ENCODE data around the gene CEP152. TPM values are rescaled to one million over a fixed set of nuclear protein-coding genes. Genes with fewer than 3 reads are reported as not detected.

CEP152 gene
- total RNA-seq, 1 donor from 2014 or later = 15.4 TPM

DNA sequence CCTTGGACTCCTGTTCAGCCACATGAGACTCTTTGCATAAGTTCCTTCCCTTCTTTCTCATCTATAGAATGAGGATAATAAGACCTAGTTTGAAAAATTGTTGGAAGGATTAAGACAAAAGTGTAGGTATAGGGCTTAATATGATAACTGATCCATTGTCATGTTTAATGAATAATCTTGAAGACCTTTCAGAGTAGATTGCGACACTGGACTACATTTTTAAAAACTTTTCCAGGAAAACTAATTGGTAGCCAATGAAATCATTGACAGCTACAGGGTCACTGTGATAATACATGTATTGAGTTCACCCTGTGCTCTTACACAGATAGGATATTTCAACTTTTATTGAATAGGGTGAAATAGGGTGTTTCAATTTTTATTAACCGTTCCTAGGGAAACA lies 86.9 kb downstream of the CEP152 start:
- DNase-seq (no peak), ATAC-seq (ENCODE audit: low read depth) (no peak)
- POLR2A ChIA-PET = no interaction called here
- intact Hi-C loops (cut with micrococcal nuclease) = no loop called here
- no peak for TF ChIP-seq CTCF (IDR thresholded peaks at IDR 0.05)
- Mint-ChIP-seq H3K4me3 (no peak overlapping the region), H3K36me3 (ENCODE audit: low read depth) (peaks cover 8% of the 10 kb centered on the region), H3K9me3 (no peaks in the 10 kb centered on the region), H3K4me1 (no peaks in the 10 kb centered on the region), H3K27ac (no peak overlapping the region), H3K27me3 (no peaks in the 10 kb centered on the region)
- CTCF ChIA-PET = no interaction called here

GRCh38 chr15:48722764-48723661 lies 87.9 kb downstream of the CEP152 start:
- Mint-ChIP-seq H3K36me3 (ENCODE audit: low read depth) (peaks cover under 1% of the 10 kb centered on the region), H3K27ac (no peak overlapping the region), H3K9me3 (no peaks in the 10 kb centered on the region), H3K27me3 (no peaks in the 10 kb centered on the region), H3K4me1 (no peaks in the 10 kb centered on the region), H3K4me3 (no peak overlapping the region)
- ChIA-PET CTCF (no interaction called here), POLR2A (no interaction called here)
- intact Hi-C loops (cut with micrococcal nuclease) = no loop called here
- no peak for TF ChIP-seq CTCF (IDR thresholded peaks at IDR 0.05)
- DNase-seq = no peak
- no peak for ATAC-seq (ENCODE audit: low read depth)

GRCh38 chr15:48721061-48721810 lies 89.6 kb downstream of the CEP152 start:
- intact Hi-C loops (cut with micrococcal nuclease) = no loop called here
- CTCF ChIA-PET = no interaction called here

GRCh38 chr15:48720646-48721045 lies 90.2 kb downstream of the CEP152 start:
- TF ChIP-seq CTCF (IDR thresholded peaks at IDR 0.05) = no peak
- Mint-ChIP-seq H3K36me3 (ENCODE audit: low read depth) (peaks cover 9% of the 10 kb centered on the region), H3K9me3 (peaks cover 12% of the 10 kb centered on the region), H3K27me3 (no peaks in the 10 kb centered on the region), H3K4me3 (no peak overlapping the region), H3K4me1 (no peaks in the 10 kb centered on the region), H3K27ac (no peak overlapping the region)
- intact Hi-C loops (cut with micrococcal nuclease) = no loop called here
- ATAC-seq (ENCODE audit: low read depth) = no peak
- CTCF ChIA-PET = no interaction called here
- no peak for DNase-seq
- POLR2A ChIA-PET = no interaction called here

More at GRCh38 chr15:48721061-48721810, 89.6 kb downstream of the CEP152 start:
- ATAC-seq (ENCODE audit: low read depth) (no peak), DNase-seq (no peak)
- POLR2A ChIA-PET = no interaction called here
- H3K27ac Mint-ChIP-seq = no peak overlapping the region
- peaks cover 3% of the 10 kb centered on the region for H3K36me3 Mint-ChIP-seq (ENCODE audit: low read depth)
- H3K9me3 Mint-ChIP-seq = peaks cover 8% of the 10 kb centered on the region
- no peak for TF ChIP-seq CTCF (IDR thresholded peaks at IDR 0.05)
- H3K4me1 Mint-ChIP-seq = no peaks in the 10 kb centered on the region
- no peak overlapping the region for H3K4me3 Mint-ChIP-seq
- no peaks in the 10 kb centered on the region for H3K27me3 Mint-ChIP-seq

GRCh38 chr15:48719668-48720067 lies 91.2 kb downstream of the CEP152 start:
- Mint-ChIP-seq H3K27me3 (no peaks in the 10 kb centered on the region), H3K27ac (no peak overlapping the region), H3K9me3 (peaks cover 15% of the 10 kb centered on the region), H3K36me3 (ENCODE audit: low read depth) (peaks cover 12% of the 10 kb centered on the region), H3K4me3 (no peak overlapping the region), H3K4me1 (no peaks in the 10 kb centered on the region)
- TF ChIP-seq CTCF (IDR thresholded peaks at IDR 0.05) = no peak
- DNase-seq = no peak
- CTCF ChIA-PET = no interaction called here
- ATAC-seq (ENCODE audit: low read depth) = no peak
- intact Hi-C loops (cut with micrococcal nuclease) = no loop called here
- POLR2A ChIA-PET = no interaction called here

Measured in activated B cell treated with CpG ODN at 0.5 μM for 24 hours (primary cell).